Colonic mucosa (tissue), 4 donors: ENCODE measurements around the gene TOR4A. TPM values are rescaled to one million over a fixed set of nuclear protein-coding genes. Genes with fewer than 3 reads are reported as not detected.

Experiments
- DNase-seq: peaks from one replicate; pipeline ENCODE4 v3.0.0-alpha.2; 2020
- H3K27ac ChIP-seq: fragments of 200-600 bp; one replicate; pipeline ENCODE4 v1.8.0; 2021
- H3K27me3 ChIP-seq: fragments of 200-600 bp; one replicate; pipeline ENCODE4 v1.8.0; 2021
- H3K36me3 ChIP-seq: fragments of 200-600 bp; one replicate; pipeline ENCODE4 v1.8.0; 2021
- H3K4me1 ChIP-seq: fragments of 200-600 bp; one replicate; pipeline ENCODE4 v1.8.0; 2021; ENCODE audit warnings: mild to moderate bottlenecking
- H3K4me3 ChIP-seq: fragments of 200-600 bp; one replicate; pipeline ENCODE4 v1.8.0; 2021
- H3K9ac ChIP-seq, 2 donors: one replicate each; pipeline ENCODE4 v1.7.0; 2013; ENCODE audit warnings: control low read depth in 2 of 2, low read depth in 2 of 2, low read length in 2 of 2
- H3K9me3 ChIP-seq: fragments of 200-600 bp; one replicate; pipeline ENCODE4 v1.8.0; 2021
- intact Hi-C: fragments of 100-400 bp; cut with DNase I; formaldehyde crosslinking; loops from one replicate; pipeline ENCODE4 v1.14.1; 2022
- total RNA-seq, 2 donors: library from RNA; stranded (reverse); fragmentation: NEBNext Ultra II Directional in 1 of 2; extraction: Animal tissue kit (Norgen Biotek cat#: 25700) in 1 of 2; gene quantifications; one replicate each; pipeline ENCODE4 v1.2.1, GENCODE V29; 2021
- TF ChIP-seq, protein P1 (sequence below): fragments of 200-600 bp; IDR thresholded peaks from one replicate; pipeline ENCODE4 v1.8.0; 2022; ENCODE audit warnings: antibody characterized with exemption, mild to moderate bottlenecking
- donor health status: healthy.
- donor health status: DM: no; HTN: no; CAD: no.
- donor health status: DM: no; HTN: no; CAD: no.

The TOR4A gene
- total RNA-seq, 2 donors from 2014 or later, result 57.1 to 63.9 TPM

GRCh38 chr9:137233143-137233980 lies 44.2 kb upstream of the TOR4A start:
- peaks cover 29% of the 10 kb centered on the region for H3K4me1 ChIP-seq
- H3K9me3 ChIP-seq, result no peaks in the 10 kb centered on the region
- no peak overlapping the region for H3K4me3 ChIP-seq
- no peak overlapping the region for H3K27ac ChIP-seq
- no peak for DNase-seq
- TF ChIP-seq, protein P1, sequence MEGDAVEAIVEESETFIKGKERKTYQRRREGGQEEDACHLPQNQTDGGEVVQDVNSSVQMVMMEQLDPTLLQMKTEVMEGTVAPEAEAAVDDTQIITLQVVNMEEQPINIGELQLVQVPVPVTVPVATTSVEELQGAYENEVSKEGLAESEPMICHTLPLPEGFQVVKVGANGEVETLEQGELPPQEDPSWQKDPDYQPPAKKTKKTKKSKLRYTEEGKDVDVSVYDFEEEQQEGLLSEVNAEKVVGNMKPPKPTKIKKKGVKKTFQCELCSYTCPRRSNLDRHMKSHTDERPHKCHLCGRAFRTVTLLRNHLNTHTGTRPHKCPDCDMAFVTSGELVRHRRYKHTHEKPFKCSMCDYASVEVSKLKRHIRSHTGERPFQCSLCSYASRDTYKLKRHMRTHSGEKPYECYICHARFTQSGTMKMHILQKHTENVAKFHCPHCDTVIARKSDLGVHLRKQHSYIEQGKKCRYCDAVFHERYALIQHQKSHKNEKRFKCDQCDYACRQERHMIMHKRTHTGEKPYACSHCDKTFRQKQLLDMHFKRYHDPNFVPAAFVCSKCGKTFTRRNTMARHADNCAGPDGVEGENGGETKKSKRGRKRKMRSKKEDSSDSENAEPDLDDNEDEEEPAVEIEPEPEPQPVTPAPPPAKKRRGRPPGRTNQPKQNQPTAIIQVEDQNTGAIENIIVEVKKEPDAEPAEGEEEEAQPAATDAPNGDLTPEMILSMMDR, result no peak
- intact Hi-C loops, result no loop called here
- no peaks in the 10 kb centered on the region for H3K36me3 ChIP-seq
- H3K9ac ChIP-seq, result no peak overlapping the region
- peaks cover 44% of the 10 kb centered on the region for H3K27me3 ChIP-seq

GRCh38 chr9:137234055-137234697 lies 43.4 kb upstream of the TOR4A start:
- no peak overlapping the region for H3K9ac ChIP-seq
- TF ChIP-seq, protein P1, result no peak
- H3K9me3 ChIP-seq, result no peaks in the 10 kb centered on the region
- intact Hi-C loops, result no loop called here
- H3K4me1 ChIP-seq, result peaks cover 27% of the 10 kb centered on the region
- no peaks in the 10 kb centered on the region for H3K36me3 ChIP-seq
- peaks cover 35% of the 10 kb centered on the region for H3K27me3 ChIP-seq
- no peak for DNase-seq
- no peak overlapping the region for H3K27ac ChIP-seq
- no peak overlapping the region for H3K4me3 ChIP-seq

GRCh38 chr9:137234758-137235423 lies 42.6 kb upstream of the TOR4A start:
- no peak for DNase-seq
- no peak overlapping the region for H3K4me3 ChIP-seq

DNA sequence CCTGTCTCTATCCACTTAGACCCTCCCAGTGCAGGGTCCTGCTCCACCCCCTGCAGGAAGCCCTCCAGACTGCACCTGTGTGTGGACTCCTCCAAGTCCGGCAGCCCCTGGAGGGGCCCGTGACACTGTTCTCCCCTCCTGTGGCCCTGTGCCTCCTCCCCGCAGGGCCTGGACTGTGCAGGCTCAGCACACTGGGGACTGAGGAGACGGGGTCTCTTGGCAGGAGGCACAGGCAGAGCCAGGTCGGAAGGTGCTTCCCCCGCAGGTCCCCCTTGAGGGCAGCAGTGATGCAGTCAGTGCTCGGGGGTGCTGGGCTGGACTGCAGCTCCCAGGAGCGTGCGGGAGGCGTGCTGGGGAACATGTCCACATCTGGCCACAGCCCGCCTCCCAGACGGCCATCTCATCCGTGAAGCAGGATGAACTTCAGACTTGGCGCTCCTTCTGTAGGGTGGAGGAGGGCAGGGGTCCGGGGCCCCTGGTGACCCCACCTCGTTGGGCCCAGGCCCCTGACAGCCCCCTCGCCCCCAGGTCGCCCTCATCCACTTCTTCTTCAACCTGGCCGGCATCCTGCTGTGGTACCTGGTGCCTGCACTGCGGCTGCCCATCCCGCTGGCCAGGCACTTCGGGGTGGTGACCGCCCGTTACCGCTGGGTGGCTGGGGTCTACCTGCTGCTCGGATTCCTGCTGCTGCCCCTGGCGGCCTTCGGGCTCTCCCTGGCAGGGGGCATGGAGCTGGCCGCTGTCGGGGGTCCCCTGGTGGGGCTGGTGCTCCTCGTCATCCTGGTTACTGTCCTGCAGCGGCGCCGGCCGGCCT lies 41.9 kb upstream of the TOR4A start:
- TF ChIP-seq, protein P1, result no peak
- no peaks in the 10 kb centered on the region for H3K36me3 ChIP-seq
- H3K9me3 ChIP-seq, result no peaks in the 10 kb centered on the region
- peaks cover 23% of the 10 kb centered on the region for H3K4me1 ChIP-seq
- H3K9ac ChIP-seq, result peak overlapping the region in 1 of 2 donors; percentile 77
- H3K27me3 ChIP-seq, result peaks cover 24% of the 10 kb centered on the region
- DNase-seq, result no peak
- no peak overlapping the region for H3K27ac ChIP-seq
- H3K4me3 ChIP-seq, result no peak overlapping the region
- intact Hi-C loops, result no loop called here

More at GRCh38 chr9:137234758-137235423, 42.6 kb upstream of the TOR4A start:
- no peak overlapping the region for H3K9ac ChIP-seq
- no peaks in the 10 kb centered on the region for H3K9me3 ChIP-seq
- no peak overlapping the region for H3K27ac ChIP-seq
- intact Hi-C loops, result no loop called here
- H3K27me3 ChIP-seq, result peaks cover 28% of the 10 kb centered on the region
- H3K36me3 ChIP-seq, result no peaks in the 10 kb centered on the region
- H3K4me1 ChIP-seq, result peaks cover 26% of the 10 kb centered on the region
- TF ChIP-seq, protein P1, result no peak
